ENCODE results near the gene CA11.

CA11 gene

GRCh38 chr19:48603001-48603400, 43.0 kb downstream of the CA11 start:
- no peaks in the 10 kb centered on the region for H3K27me3 ChIP-seq (ENCODE audit: insufficient read depth, low read length)
- H3K9me3 ChIP-seq (ENCODE audit: low read length), result no peaks in the 10 kb centered on the region
- no peak overlapping the region for H3K4me3 ChIP-seq (ENCODE audit: low read length)
- no peaks in the 10 kb centered on the region for H3K4me1 ChIP-seq (ENCODE audit: insufficient read depth, low read length)
- H2AFZ ChIP-seq (ENCODE audit: low read depth, low read length), result no peak overlapping the region
- H3K36me3 ChIP-seq (ENCODE audit: insufficient read depth, low read length), result no peaks in the 10 kb centered on the region

- no peaks in the 10 kb centered on the region for H3K27me3 ChIP-seq (ENCODE audit: insufficient read depth, low read length)
- H3K9me3 ChIP-seq (ENCODE audit: low read length), result no peaks in the 10 kb centered on the region
- H3K4me1 ChIP-seq (ENCODE audit: insufficient read depth, low read length), result no peaks in the 10 kb centered on the region
- H3K4me3 ChIP-seq (ENCODE audit: low read length), result no peak overlapping the region
- no peaks in the 10 kb centered on the region for H3K36me3 ChIP-seq (ENCODE audit: insufficient read depth, low read length)
- no peak overlapping the region for H2AFZ ChIP-seq (ENCODE audit: low read depth, low read length)
Measured at GRCh38 chr19:48600679-48601417, 45.1 kb downstream of the CA11 start.

- Histone ChIP-seq H3K27me3 (ENCODE audit: insufficient read depth, low read length) (no peaks in the 10 kb centered on the region), H3K4me3 (ENCODE audit: low read length) (no peak overlapping the region), H3K9me3 (ENCODE audit: low read length) (no peaks in the 10 kb centered on the region), H2AFZ (ENCODE audit: low read depth, low read length) (no peak overlapping the region), H3K4me1 (ENCODE audit: insufficient read depth, low read length) (no peaks in the 10 kb centered on the region), H3K36me3 (ENCODE audit: insufficient read depth, low read length) (no peaks in the 10 kb centered on the region)
Measured at GRCh38 chr19:48598996-48599700, 46.8 kb downstream of the CA11 start.

GRCh38 chr19:48596679-48597465, 49.1 kb downstream of the CA11 start:
- Histone ChIP-seq H3K4me1 (ENCODE audit: insufficient read depth, low read length) (no peaks in the 10 kb centered on the region), H2AFZ (ENCODE audit: low read depth, low read length) (no peak overlapping the region), H3K27me3 (ENCODE audit: insufficient read depth, low read length) (no peaks in the 10 kb centered on the region), H3K4me3 (ENCODE audit: low read length) (no peak overlapping the region), H3K36me3 (ENCODE audit: insufficient read depth, low read length) (no peaks in the 10 kb centered on the region), H3K9me3 (ENCODE audit: low read length) (no peaks in the 10 kb centered on the region)

GRCh38 chr19:48596237-48596636, 49.8 kb downstream of the CA11 start:
- H2AFZ ChIP-seq (ENCODE audit: low read depth, low read length), result no peak overlapping the region
- H3K9me3 ChIP-seq (ENCODE audit: low read length), result no peaks in the 10 kb centered on the region
- no peaks in the 10 kb centered on the region for H3K27me3 ChIP-seq (ENCODE audit: insufficient read depth, low read length)
- H3K4me3 ChIP-seq (ENCODE audit: low read length), result no peak overlapping the region
- no peaks in the 10 kb centered on the region for H3K4me1 ChIP-seq (ENCODE audit: insufficient read depth, low read length)
- H3K36me3 ChIP-seq (ENCODE audit: insufficient read depth, low read length), result no peaks in the 10 kb centered on the region

- no peaks in the 10 kb centered on the region for H3K4me1 ChIP-seq (ENCODE audit: insufficient read depth, low read length)
- H3K4me3 ChIP-seq (ENCODE audit: low read length), result no peak overlapping the region
- H3K36me3 ChIP-seq (ENCODE audit: insufficient read depth, low read length), result no peaks in the 10 kb centered on the region
- no peak overlapping the region for H2AFZ ChIP-seq (ENCODE audit: low read depth, low read length)
- H3K9me3 ChIP-seq (ENCODE audit: low read length), result no peaks in the 10 kb centered on the region
- no peaks in the 10 kb centered on the region for H3K27me3 ChIP-seq (ENCODE audit: insufficient read depth, low read length)
Measured at GRCh38 chr19:48595833-48596232, 50.2 kb downstream of the CA11 start.

GRCh38 chr19:48595171-48595570, 50.8 kb downstream of the CA11 start:
- Histone ChIP-seq H3K36me3 (ENCODE audit: insufficient read depth, low read length) (no peaks in the 10 kb centered on the region), H3K4me1 (ENCODE audit: insufficient read depth, low read length) (no peaks in the 10 kb centered on the region), H2AFZ (ENCODE audit: low read depth, low read length) (no peak overlapping the region)

GRCh38 chr19:48591021-48591420, 55.0 kb downstream of the CA11 start:
- Histone ChIP-seq H3K4me1 (ENCODE audit: insufficient read depth, low read length) (peaks cover 4% of the 10 kb centered on the region), H3K27me3 (ENCODE audit: insufficient read depth, low read length) (no peaks in the 10 kb centered on the region), H3K9me3 (ENCODE audit: low read length) (no peaks in the 10 kb centered on the region), H3K36me3 (ENCODE audit: insufficient read depth, low read length) (no peaks in the 10 kb centered on the region), H2AFZ (ENCODE audit: low read depth, low read length) (no peak overlapping the region), H3K4me3 (ENCODE audit: low read length) (no peak overlapping the region)

More at GRCh38 chr19:48595171-48595570, 50.8 kb downstream of the CA11 start:
- H3K4me3 ChIP-seq (ENCODE audit: low read length), result no peak overlapping the region
- no peaks in the 10 kb centered on the region for H3K9me3 ChIP-seq (ENCODE audit: low read length)
- no peaks in the 10 kb centered on the region for H3K27me3 ChIP-seq (ENCODE audit: insufficient read depth, low read length)

GRCh38 chr19:48588670-48589401, 57.2 kb downstream of the CA11 start:
- Histone ChIP-seq H3K36me3 (ENCODE audit: insufficient read depth, low read length) (no peaks in the 10 kb centered on the region), H3K27me3 (ENCODE audit: insufficient read depth, low read length) (no peaks in the 10 kb centered on the region), H3K9me3 (ENCODE audit: low read length) (no peaks in the 10 kb centered on the region), H3K4me3 (ENCODE audit: low read length) (peak overlapping the region; percentile 30), H2AFZ (ENCODE audit: low read depth, low read length) (peak overlapping the region; percentile 28), H3K4me1 (ENCODE audit: insufficient read depth, low read length) (peaks cover 7% of the 10 kb centered on the region)
